ENCODE results near the gene PHF24. TPM values are rescaled to one million over a fixed set of nuclear protein-coding genes. Genes with fewer than 3 reads are reported as not detected.

PHF24 gene
- total and polyA plus RNA-seq, 2 of the 13 experiments (the other 11 are each of a cell fraction or from before 2014, with no cell fraction given): 0.05 TPM; not detected in 1

- ChIA-PET CTCF (ENCODE audit: low intra/inter-chr PET ratio, low total read pairs) (no interaction called here), POLR2A (no interaction called here)
- BruUV-seq (replicated peaks): no TSS peak
- FAIRE-seq (no peak), DNase-seq (ENCODE audit: low spot score) (no peak), ATAC-seq (no peak)
- TF ChIP-seq ZSCAN20 (CRISPR knock-in tag; IDR thresholded peaks at IDR 0.05; ENCODE audit: borderline replicate concordance): no peak
- no peak for TF ChIP-seq KLF12 (CRISPR knock-in tag; IDR thresholded peaks at IDR 0.05; ENCODE audit: borderline replicate concordance)
- TF ChIP-seq ZNF207 (IDR thresholded peaks at IDR 0.05; ENCODE audit: borderline replicate concordance): no peak
- no peak for TF ChIP-seq PHF8 (CRISPR knock-in tag; IDR thresholded peaks at IDR 0.05)
- no peak for TF ChIP-seq SALL2 (CRISPR knock-in tag; IDR thresholded peaks at IDR 0.05)
- no peak for TF ChIP-seq REXO4 (CRISPR knock-in tag; IDR thresholded peaks at IDR 0.05; ENCODE audit: borderline replicate concordance)
- TF ChIP-seq CBX5 (CRISPR knock-in tag; IDR thresholded peaks at IDR 0.05; ENCODE audit: borderline replicate concordance): no peak
- no peak for TF ChIP-seq PBX3 (CRISPR knock-in tag; IDR thresholded peaks at IDR 0.05; ENCODE audit: borderline replicate concordance)
- TF ChIP-seq, protein P1, sequence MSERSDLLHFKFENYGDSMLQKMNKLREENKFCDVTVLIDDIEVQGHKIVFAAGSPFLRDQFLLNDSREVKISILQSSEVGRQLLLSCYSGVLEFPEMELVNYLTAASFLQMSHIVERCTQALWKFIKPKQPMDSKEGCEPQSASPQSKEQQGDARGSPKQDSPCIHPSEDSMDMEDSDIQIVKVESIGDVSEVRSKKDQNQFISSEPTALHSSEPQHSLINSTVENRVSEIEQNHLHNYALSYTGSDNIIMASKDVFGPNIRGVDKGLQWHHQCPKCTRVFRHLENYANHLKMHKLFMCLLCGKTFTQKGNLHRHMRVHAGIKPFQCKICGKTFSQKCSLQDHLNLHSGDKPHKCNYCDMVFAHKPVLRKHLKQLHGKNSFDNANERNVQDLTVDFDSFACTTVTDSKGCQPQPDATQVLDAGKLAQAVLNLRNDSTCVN (CRISPR knock-in tag; IDR thresholded peaks at IDR 0.05; ENCODE audit: borderline replicate concordance): no peak
- TF ChIP-seq AFF4 (CRISPR knock-in tag; IDR thresholded peaks at IDR 0.05): no peak
- no peak for TF ChIP-seq ARNT2 (CRISPR knock-in tag; IDR thresholded peaks at IDR 0.05; ENCODE audit: low read depth)
- TF ChIP-seq FOXK1 (CRISPR knock-in tag; IDR thresholded peaks at IDR 0.05; ENCODE audit: borderline replicate concordance, low read depth): no peak
- TF ChIP-seq, protein P2, sequence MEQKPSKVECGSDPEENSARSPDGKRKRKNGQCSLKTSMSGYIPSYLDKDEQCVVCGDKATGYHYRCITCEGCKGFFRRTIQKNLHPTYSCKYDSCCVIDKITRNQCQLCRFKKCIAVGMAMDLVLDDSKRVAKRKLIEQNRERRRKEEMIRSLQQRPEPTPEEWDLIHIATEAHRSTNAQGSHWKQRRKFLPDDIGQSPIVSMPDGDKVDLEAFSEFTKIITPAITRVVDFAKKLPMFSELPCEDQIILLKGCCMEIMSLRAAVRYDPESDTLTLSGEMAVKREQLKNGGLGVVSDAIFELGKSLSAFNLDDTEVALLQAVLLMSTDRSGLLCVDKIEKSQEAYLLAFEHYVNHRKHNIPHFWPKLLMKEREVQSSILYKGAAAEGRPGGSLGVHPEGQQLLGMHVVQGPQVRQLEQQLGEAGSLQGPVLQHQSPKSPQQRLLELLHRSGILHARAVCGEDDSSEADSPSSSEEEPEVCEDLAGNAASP (CRISPR knock-in tag; IDR thresholded peaks at IDR 0.05; ENCODE audit: borderline replicate concordance): no peak
- no peak for TF ChIP-seq GPN1 (CRISPR knock-in tag; IDR thresholded peaks at IDR 0.05; ENCODE audit: borderline replicate concordance)
- TF ChIP-seq KAT2B (IDR thresholded peaks at IDR 0.05; ENCODE audit: borderline replicate concordance, low read depth, low read length): no peak
- no peak for TF ChIP-seq POLR2G (IDR thresholded peaks at IDR 0.05; ENCODE audit: low read depth, low read length)
- TF ChIP-seq NFE2 (CRISPR knock-in tag; IDR thresholded peaks at IDR 0.05): no peak
- H3K79me2 ChIP-seq (ENCODE audit: insufficient read depth, low read length): no peaks in the 10 kb centered on the region
- no peak overlapping the region for H2AFZ ChIP-seq (ENCODE audit: low read length)
- WGBS (ENCODE audit: low lambda C conversion rate): 16% methylated on average over 7 of the region's 7 CpGs
- H3K9ac ChIP-seq (ENCODE audit: insufficient read depth, low read depth, low read length): no peak overlapping the region
- no peak overlapping the region for H3K27ac ChIP-seq (ENCODE audit: extremely low read length, insufficient read depth, low read length)
- intact Hi-C loops (cut with micrococcal nuclease; ENCODE audit: unreplicated experiment): no loop called here
- no peak overlapping the region for H3K4me3 ChIP-seq (replicated peaks in 1 of 3; ENCODE audit: insufficient read depth in 1 of 3, low read depth in 2 of 3, low read length in 3 of 3)
- H3K4me1 ChIP-seq (ENCODE audit: insufficient read depth, low read length): peaks cover 10% of the 10 kb centered on the region; the same call in 1 of the 2 replicates
- H3K4me2 ChIP-seq (ENCODE audit: low read depth, low read length): no peak overlapping the region
- no peaks in the 10 kb centered on the region for H4K20me1 ChIP-seq (ENCODE audit: insufficient read depth, low read length)
- no peaks in the 10 kb centered on the region for H3K9me3 ChIP-seq (ENCODE audit: low read length)
- peaks cover 0 to 5% of the 10 kb centered on the region in 2 experiments; a peak in 3 of 5 replicates for H3K27me3 ChIP-seq (ENCODE audit: control insufficient read depth in 1 of 2, insufficient read depth in 2 of 2, low read length in 2 of 2)
- in situ Hi-C loops (cut with HindIII; ENCODE audit: extremely low pct_ligation_motif_present, low pct_unique_long_range_greater_than_20kb): loop anchor here (5.0 kb wide), 1 partner anchor 95 kb away; no protein-coding TSS in a partner anchor
- H3K36me3 ChIP-seq (replicated peaks in 1 of 2; ENCODE audit: control insufficient read depth in 1 of 2, insufficient read depth in 2 of 2, low read length in 2 of 2): no peaks in the 10 kb centered on the region
Measured at GRCh38 chr9:34987160-34987901, 29.2 kb downstream of the PHF24 start.
